IPS DF 4.7 (cell line): ENCODE data around the gene PLPPR1.
A peak's percentile ranks its signal among the peaks of the same experiment; 100 is the strongest.

Experiments
- DNase-seq: peaks from one replicate; pipeline ENCODE4 v3.0.0-alpha.2; 2013; ENCODE audit warnings: low spot score; ENCODE audit errors: extremely low read depth

Gene PLPPR1

DNA sequence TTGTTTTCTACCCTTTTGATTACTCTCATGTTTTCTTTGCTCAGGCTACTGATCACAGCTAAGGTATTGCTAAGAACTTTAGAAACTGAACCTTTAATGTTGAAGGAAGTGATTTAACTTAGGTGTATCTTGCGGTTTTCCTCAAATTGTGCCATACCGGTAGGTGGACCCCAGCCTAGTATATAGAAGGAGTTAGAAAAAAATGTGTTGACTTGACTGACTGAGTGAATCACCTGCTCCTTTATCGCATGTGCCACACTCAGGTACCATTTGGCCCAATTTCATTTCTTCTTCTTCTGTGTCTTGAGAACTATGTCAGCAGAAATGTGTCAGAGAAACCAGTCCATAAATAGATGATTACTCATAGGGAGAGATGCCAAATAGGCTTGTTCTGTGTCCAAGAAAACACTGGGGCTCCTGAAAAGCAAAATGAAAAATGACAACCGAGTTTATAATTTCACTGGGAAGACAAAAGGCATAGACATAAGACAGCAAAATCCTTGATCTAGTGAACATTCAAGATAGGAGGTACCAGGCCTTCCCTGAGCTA lies 19.4 kb downstream of the PLPPR1 start:
- no peak for DNase-seq

DNA sequence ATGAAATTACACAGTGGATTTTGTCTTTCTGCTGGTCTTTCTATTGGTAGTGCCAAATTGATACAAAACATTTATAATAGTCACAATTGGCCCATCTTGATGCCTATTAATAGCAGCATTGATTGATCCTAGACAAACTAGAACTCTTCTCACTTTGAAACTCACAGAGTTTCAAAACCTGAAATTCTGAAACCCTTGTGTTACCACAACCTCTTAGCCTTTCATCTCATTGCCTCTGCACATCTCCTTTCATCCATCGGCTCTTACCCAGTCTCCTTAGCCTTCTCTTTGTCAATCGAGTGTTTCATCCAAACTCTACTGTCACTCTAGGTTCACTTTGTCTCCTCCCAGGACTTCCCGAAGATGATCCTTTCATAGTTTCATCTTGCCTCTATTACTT lies 22.1 kb downstream of the PLPPR1 start:
- no peak for DNase-seq

DNA sequence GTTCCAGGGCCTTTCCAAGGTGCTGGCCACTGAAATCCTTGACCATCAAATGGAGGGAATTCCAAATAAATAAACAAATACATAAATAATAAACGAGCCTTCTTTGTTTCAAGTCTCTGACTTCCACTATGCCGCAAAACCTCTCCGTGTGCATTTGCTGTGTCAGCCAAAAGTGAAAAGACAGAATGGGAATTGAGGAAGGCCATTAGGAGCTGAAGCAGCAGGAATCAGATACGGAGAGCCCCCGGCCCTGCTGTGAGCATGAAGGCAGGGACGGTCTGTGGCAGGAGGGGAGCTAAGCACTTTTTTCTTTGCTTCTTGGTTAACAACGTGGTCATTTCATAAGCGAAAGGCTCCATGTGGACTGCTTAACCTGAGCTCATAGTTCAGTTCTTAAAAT lies 26.1 kb downstream of the PLPPR1 start:
- DNase-seq: no peak

DNA sequence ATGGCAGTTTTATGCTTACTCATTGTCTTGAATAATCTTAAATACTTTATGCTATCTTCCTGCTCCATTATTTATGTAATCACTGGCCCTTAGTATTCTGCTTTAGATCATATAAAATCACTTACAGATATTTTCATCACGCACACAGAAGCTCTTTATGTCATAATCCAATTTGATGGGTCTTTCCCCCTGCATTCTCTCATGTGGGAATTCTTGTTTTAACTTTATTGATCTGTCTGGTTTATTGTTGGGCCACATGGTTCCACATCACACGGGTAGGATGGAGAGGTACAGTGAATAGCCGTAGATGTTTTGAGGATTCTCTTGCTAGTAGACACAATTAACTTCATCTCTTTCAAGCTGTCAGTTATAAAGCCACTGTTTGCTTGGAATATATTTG lies 27.0 kb downstream of the PLPPR1 start:
- DNase-seq: no peak

DNA sequence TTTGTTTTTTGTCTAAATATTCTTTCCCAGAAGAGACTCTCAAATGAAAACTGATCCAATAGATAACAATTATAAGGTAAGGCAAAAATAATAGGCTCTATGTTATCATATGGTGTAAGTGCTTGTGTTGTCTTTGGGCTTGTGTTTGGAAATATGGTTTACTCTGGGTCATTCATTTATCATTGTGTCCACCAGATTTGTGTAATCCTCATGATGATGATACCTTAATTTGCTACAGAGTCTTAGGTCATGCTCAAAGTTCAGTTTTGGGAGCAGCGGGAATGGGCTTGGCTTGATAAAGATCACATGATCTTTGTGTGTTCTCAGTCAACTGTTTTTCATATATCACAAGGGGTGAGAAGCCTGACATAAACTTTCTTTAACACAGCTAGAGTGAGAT lies 34.2 kb downstream of the PLPPR1 start:
- no peak for DNase-seq

DNA sequence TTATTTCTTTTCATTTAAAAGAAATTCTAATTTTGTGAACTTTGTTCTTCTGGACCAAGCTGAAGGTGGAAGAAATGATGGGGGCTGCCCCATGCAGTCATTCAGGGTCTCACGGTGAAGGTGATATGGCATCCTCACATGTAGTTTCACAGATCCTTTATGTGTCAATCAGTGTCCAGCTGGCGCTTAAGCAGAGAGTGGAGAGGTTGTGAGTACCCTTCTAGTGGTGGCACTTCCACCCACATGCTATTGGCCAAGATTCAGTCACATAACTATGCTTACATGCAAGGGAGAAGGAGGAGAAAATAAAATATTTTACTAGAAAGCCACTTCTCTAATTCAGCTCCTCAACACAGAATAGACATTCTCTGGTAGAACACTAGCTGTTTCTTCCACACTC lies 34.7 kb downstream of the PLPPR1 start:
- DNase-seq: no peak

DNA sequence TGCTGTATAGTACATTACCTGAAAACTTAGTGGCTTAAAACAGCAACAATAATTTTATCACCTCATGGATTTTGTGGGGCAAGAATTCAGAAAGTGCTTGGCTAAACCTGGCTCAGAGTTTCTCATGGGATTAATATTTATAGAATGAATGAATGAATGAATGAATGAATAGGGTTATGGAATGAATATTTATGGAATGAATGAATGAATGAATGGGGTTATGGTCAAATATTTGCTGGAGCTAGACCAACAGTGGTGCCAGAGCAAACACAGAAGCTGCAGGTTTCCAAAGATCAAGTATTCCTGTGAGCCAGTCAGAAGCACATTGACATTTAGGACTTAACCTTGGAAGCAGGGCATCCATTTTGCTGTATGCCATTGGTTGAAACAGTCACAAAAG lies 35.7 kb downstream of the PLPPR1 start:
- no peak for DNase-seq

DNA sequence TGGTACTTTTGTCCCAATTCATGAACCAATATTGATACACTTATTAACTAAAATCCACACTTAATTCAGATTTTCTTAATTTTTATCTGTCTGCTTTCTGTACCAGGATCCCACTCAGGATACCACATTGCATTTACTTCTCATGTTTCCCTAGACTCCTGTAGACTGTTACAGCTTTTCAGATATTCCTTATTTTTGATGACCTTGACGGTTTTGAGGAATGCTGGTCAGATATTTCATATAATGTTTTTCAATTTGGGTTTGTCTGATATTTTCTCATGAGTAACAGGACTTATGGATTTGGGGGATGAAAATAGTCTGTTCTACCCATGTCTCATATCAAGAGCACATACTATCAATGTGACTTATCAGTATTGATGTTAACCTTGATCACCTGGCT lies 37.4 kb downstream of the PLPPR1 start:
- no peak for DNase-seq

DNA sequence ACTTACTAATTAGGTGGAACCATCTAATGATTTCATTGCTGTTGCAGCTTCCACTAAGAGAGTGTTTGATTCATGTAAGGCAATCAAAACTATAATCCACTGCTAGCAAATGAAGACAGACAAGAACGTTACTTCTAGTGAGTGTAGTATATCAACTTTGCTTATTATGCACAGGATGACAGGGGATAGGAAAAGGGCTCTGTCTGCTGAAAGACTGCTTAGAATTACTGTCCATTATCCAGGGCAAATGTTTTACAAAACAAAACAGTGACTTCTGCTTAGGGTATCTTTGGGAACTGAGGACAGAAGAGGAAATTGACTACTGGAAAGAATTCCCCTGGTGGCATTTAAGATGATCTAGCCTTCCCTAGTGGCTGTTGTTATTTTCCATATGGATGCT lies 40.2 kb downstream of the PLPPR1 start:
- no peak for DNase-seq

DNA sequence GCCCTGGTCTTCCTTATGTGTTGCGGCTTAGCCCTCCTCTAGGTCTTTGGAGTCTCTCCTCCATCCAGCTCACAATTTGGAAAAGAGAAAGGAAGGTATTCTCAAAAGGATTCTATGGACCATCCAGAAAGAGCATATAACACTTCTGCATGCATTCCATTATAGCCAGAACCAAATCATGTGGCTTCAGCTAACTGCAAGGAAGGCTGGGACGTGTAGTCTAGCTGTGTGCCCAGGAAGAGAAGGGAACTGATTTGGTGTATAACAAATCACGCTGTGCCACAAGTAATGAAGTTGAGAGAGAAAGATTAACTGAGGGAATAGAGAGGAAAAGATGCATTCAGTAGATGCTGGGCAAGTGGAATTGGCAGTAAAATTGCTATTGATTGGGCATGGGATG lies 43.7 kb downstream of the PLPPR1 start:
- no peak for DNase-seq

DNA sequence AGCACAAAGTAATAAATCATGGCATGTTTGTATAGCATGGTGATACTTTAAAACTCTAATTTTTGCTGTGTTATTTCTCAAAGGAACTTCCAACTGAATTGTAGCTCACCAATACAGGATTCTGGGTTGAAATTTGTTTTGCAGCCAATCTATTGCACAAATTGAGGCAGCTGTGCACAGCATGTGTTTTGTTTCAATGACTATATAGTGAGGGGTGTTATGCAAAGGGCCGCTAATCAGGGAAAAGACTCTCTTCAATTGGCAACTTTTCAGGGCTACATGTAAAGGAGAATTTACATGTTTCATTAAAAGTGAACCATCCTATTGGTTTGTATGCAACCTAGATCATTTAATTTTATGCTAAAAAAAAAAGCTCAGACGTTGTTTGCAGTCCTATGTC lies 44.6 kb downstream of the PLPPR1 start:
- DNase-seq: no peak

DNA sequence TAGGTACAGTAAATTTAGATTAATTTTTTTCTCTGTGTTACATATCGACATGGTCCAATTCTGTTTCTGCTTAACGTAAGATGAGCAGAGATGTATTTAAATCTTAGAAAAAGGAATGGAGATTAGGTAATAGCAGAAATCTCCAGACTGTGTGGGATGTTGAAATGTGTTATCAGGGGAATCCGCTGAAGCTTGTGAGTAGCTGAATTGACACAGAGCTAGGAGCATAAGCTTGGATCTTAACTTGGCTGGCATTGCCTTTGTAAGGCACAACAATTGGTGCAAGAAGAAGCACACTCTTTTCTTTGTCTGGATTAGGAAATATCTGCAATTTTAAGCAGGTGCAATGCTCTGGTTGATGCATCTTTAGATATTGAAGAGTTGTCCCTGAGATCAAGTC lies 53.1 kb downstream of the PLPPR1 start:
- DNase-seq: no peak

DNA sequence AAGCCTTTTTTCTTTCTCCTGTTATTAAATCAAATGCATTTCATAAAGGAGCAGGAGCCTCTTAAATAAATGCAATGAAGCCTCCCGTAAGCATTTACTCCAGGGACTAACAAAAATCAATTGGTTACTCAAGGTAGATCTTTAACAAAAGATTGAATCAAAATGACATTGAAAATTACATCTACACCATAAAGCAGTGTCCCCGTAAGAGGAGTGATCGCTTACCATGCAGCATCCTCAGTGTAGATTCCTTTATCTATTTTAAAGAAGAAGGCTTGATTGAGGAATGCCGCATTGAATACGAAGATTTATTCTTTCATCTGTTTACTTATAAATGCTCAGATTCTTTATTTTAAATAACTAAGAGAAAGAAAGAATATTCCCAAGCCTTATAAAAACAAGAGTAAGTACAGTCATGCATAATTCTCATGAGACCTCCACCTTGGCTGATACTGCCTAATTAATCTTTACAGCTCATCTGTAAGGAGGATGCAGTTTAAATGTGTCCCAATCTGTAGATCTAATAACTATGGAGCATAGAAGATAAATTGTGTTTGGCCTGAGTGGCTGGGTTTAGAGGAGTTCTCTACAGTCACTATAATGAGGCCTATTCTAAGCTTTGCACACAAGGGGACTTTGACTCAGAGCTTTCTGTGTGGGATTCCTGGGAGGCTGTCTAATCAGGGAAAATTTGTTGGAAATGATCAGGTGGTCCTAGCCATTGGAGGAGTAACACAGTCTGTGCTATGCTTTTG lies 55.1 kb downstream of the PLPPR1 start:
- no peak for DNase-seq

DNA sequence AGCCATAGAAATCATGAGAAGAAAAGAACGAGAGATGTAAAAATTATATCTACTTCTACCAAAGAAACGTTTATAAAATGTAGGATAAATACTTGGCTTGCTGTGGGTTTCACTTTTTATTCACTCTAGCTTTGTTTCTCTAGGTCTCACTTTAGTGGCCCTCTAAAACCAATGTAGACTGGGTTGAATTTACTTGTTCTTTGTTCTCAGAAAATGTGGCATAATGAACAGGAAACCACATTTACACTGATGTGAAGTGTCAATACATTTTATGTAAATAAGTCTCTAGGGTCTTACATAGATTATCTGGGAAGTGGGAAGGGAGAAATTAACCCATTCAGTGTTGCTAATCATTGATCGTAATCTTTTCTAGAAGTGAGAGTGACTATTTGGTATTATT lies 58.9 kb downstream of the PLPPR1 start:
- no peak for DNase-seq

DNA sequence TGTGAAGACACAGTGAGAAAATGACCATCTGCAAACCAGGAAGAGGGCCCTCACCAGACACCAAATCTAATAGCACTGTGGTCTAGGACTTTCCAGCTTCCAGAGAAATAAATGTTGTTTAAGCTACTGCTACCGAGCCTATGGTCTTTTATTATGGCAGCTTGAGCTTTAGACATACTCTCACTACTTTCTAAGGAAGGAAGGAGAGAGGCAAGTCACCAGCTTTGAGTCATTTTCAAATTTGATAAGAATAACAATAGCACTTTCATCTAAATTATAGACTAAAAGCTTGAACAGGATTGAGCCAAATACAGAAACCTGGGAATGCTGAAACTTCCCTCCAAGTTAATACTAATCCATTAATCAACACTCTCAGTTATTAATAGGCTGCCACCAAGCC lies 64.4 kb downstream of the PLPPR1 start:
- no peak for DNase-seq

DNA sequence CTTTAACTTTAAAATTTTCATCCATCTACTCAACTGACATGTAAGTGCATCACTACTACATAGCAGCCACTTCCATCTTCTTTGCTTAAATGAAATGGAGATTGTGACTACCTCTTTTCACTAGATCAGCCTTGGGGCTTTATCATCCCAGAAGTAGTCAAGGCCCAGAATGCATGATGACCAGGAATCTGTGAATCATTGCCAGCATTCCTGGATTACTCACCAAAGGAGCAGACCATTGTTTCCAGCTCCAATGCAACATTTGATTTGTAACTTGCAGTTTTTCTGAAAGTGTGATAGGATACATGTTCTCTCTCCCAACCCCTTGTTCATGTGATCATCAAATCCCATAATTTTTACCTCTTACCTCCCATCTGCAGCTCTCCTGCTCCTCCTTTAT lies 65.1 kb downstream of the PLPPR1 start:
- no peak for DNase-seq

DNA sequence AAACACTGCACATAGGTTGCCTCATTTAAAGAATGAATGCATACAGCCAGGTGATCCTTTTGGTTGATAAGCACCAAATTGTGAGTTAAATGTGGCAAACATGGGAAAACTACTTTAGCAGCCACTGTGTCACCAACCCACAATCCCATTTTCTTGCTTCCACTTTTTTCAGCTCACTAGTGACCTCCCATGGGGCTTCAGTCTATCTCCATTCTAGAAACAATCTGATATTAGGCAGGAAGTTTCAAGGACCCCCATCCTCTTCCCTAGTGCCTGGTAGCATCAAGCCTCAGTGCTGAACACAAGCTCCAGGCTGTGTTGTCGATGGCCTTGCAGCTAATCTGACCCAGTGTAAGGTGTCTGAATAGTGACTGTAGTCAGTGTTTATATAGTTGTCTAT lies 66.2 kb downstream of the PLPPR1 start:
- DNase-seq: no peak

DNA sequence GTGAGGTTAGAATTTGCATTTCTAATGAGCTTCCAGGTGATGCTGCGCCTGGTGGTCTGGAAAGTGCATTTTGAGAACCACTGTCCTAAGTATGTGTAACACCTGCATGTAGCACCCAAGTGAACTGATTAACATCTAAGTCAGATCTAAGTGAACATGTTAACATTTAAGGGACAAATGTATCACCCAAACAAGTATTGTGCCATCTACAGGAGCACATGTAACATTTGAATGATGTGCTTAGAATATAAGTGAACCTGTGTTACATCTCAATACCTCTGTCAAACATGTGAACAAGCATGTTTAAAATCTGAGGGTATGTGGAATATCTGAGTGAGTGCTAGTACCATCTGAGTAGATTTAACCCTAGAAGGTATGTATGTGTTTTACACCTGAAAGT lies 68.7 kb downstream of the PLPPR1 start:
- DNase-seq: no peak

DNA sequence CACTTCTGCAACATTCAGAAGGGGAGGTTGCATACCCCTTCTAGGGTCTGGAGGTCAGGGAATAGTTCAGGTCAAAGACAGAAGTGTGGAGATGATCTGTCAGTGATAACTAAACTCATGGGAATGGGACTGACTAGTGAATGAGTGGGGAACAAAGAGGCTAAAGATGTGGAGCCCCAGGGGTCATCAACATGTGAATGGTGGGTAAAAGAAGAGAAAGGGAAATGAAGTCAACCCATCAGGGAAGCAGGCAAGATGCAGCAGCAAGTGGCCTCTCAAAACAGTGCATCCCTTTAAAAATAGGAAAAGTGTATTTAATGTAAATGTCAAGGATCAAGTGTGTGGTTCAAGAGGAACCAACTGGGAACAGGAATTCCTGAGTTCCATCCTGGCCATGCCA lies 69.9 kb downstream of the PLPPR1 start:
- DNase-seq: peak; percentile 75

DNA sequence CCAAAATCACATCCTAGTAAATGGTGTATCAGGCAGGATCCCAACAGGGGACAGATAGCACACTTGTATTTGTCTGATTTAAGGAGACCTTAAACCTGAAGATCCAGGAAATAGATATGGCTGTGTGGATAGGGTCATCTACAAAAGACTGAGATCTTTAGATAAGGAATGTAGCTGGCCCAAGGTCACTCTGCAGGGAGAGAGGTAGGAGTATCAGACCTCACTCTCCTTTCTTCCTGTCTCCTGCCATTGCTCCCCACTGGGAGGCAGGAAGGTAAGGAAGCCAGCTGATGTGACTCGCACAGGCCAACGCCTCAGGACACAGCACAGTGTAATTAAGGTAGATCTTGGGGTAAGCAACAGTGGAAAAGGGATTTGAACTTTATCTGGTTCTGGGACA lies 85.8 kb downstream of the PLPPR1 start:
- no peak for DNase-seq

DNA sequence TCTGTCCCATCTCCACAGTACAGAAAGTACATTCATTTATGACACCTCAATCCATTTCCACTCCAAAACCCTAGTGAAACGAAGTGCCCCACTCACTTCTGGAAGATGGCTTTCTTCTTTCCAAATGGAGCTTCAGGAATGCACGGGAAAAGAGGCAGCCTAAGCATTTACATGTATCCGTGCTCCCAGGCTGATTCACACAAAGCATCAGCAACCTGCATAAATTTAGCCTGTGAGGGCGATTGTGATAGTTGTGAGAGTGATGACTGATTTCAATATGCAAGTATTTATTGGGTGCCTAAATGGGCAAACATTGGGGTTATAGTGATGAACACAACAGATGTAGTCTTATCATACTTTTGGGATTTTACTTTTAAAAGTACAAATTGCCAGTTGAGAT lies 86.6 kb downstream of the PLPPR1 start:
- DNase-seq: no peak

DNA sequence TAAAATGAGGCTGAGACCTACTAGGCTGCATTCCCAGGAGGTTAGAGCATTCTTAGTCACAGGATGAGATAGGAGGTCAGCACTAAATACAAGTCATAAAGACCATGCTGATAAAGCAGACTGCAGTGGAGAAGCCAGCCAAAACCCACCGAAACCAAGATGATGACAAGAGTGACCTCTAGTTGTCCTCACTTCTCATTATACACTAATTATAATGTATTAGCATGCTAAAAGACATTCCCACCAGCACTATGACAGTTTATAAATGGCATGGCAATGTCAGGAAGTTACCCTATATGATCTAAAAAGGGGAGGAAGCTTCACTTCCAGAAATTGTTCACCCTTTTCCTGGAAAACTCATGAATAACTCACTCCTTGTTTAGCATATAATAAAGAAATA lies 88.6 kb downstream of the PLPPR1 start:
- DNase-seq: no peak

DNA sequence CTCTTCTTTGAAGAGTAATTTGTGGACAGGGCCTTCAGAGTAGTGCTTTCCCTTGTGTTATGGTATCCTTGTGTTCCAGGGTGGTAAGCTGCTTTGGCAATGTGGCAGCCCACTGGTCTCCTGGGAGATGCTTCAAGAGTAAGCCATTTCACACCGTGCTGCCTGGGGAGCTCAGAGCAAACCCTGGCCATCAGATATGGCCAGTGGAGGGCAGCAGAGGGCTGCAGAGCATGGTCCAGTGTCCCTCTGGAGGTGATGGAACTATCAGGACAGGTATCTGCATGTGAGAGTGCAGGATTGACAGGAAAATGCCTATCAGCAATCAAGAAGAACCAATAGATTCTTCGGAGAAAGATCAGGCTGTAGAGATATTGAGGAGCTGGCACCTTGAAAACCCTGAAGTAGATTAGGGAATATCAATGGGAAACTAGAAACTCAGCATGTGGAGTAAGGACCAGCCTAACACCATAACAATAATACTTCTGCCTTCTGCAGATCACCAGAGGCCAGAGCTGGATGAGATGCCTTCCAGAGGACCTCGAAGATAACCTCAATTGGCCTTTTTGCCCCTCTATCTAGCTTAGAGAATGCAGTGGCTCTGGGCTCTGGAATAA lies 90.8 kb downstream of the PLPPR1 start:
- no peak for DNase-seq
